H1 (cell line): ENCODE results near the gene UNC13C.

Experiments
- BACH1 ChIP-seq: IDR thresholded peaks from 2 replicates; pipeline ENCODE4 v1.6.1; 2012; ENCODE audit warnings: low read length, improper control_type of control experiment
- CEBPB ChIP-seq: IDR thresholded peaks from 2 replicates; pipeline ENCODE4 v1.6.1; 2012; ENCODE audit warnings: low read depth, low read length
- JUND ChIP-seq: IDR thresholded peaks from 2 replicates; pipeline ENCODE4 v1.6.1; 2011; ENCODE audit warnings: mild to moderate bottlenecking, improper control_type of control experiment, low read length
- POLR2A ChIP-seq, 2 experiments: IDR thresholded peaks; 1 replicate in 1 of 2; 2 replicates in 1 of 2; pipeline ENCODE4 v1.6.1; 2011; ENCODE audit warnings: low read depth in 2 of 2, low read length in 2 of 2, mild to moderate bottlenecking in 2 of 2; ENCODE audit errors: control extremely low read depth in 1 of 2
- RFX5 ChIP-seq: IDR thresholded peaks from 2 replicates; pipeline ENCODE4 v1.6.1; 2011; ENCODE audit warnings: low read depth, low read length, improper control_type of control experiment, borderline replicate concordance
- YY1 ChIP-seq: IDR thresholded peaks from 2 replicates; pipeline ENCODE4 v1.6.1; 2011; ENCODE audit warnings: low read depth, mild to moderate bottlenecking, low read length
- TF ChIP-seq, protein P1 (sequence below): IDR thresholded peaks from 2 replicates; pipeline ENCODE4 v1.6.1; 2011; ENCODE audit warnings: low read length, improper control_type of control experiment

DNA sequence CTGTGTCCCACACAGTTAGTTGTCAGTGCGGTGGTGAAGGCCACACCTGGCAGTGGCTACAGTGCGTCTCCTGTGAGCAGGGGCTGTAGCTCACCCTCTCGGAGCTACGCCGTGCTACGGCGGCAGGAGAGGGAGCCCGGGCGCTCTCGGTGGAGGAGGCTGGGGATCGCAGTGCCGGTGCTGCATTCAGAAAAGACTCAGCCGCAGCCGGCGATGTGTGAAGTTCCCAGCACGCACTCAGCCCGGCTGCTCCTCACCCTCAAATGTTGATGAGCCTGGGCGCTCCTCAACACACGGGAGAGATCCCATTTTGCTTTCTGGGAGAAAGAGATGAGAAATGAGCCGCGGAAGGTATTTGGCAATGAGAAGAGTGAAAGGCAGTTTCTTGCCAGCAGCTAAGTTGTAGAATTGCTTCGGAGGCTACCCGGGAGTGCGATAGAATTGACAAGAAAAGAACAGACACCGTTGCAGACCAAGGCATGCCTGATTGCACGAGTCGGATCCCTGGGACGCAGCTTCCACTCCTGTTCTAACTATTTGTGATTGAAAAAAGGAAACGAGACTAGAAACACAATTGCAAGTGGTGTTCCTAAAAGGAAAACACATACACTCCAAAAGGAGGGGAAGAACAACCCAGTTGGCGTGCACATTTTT is at the start of gene UNC13C:
- TF ChIP-seq, protein P1, sequence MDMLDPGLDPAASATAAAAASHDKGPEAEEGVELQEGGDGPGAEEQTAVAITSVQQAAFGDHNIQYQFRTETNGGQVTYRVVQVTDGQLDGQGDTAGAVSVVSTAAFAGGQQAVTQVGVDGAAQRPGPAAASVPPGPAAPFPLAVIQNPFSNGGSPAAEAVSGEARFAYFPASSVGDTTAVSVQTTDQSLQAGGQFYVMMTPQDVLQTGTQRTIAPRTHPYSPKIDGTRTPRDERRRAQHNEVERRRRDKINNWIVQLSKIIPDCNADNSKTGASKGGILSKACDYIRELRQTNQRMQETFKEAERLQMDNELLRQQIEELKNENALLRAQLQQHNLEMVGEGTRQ = no peak
- TF ChIP-seq RFX5 = no peak
- no peak for TF ChIP-seq CEBPB
- no peak for TF ChIP-seq BACH1
- TF ChIP-seq YY1 = no peak
- no peak for TF ChIP-seq JUND
- TF ChIP-seq POLR2A (IDR thresholded peaks at IDR 0.05; ENCODE audit: control extremely low read depth in 1 of 2, low read depth in 2 of 2, low read length in 2 of 2) = no peak
